ENCODE measurements around the gene PSMB5.
"Not testable (repeated sequence)": the region's sequence is repeated elsewhere in the genome, so short reads cannot be mapped to it uniquely, and the experiment has no call there.

The PSMB5 gene

DNA sequence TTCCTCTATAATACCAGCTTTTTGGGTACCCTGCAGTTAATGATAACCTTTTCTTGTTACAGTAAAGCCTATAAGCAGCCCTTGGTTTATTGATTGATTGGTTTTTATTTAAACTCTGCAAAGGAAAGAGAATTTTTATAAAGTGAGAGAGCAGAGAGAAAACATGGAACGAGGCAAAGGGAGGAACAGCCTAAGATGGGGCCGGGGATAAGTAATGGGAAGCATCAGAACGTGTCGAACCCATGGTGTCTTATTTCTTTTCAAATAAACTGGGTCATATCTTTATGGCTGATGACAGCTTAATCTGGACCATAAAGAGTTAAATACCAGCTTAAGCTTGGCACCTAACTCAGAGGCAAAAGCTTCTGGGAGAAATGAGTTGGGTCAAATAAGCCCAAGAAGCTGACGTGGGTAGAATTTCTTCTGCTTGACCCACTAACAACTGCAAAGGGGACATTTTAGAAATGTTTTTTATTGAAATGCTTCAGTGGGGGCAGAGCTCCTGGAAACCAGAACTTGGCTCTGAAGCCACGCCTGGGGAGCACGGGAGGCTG lies 12.7 kb downstream of the PSMB5 start:
- H3K36me3 ChIP-seq (ENCODE audit: control insufficient read depth, insufficient read depth, low read length, severe bottlenecking): peaks cover 16% of the 10 kb centered on the region
- no peak for DNase-seq (ENCODE audit: low read depth)
- no peaks in the 10 kb centered on the region for H3K9me3 ChIP-seq (ENCODE audit: control insufficient read depth, low read length)
- H3K9ac ChIP-seq (ENCODE audit: low read length): no peak overlapping the region
- no peak overlapping the region for H3K4me3 ChIP-seq (ENCODE audit: low read length)
- H3K4me1 ChIP-seq (ENCODE audit: control insufficient read depth, insufficient read depth, low read length): no peaks in the 10 kb centered on the region
- H3K27me3 ChIP-seq (replicated peaks; ENCODE audit: control insufficient read depth, insufficient read depth, low read length): no peaks in the 10 kb centered on the region

DNA sequence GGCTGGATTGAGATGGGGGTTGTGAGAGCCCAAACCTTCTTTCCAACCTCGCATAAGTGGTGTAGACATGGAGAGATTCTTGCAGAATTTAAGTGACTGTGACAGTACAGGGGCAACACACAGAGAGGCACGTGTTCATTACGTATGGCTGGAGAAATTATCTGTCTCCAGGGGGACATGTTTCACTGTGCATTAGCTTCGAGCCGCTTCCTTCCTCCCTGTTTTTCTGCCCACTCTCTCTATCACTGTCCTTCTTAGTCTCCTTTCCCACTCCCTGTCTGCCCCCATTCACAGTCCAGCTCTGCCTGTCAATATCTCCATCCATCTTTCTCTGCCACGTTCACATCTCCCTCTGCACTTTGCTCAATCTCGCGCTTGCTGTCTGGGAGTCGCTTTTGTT lies 13.3 kb downstream of the PSMB5 start:
- Histone ChIP-seq H3K9ac (ENCODE audit: low read length) (no peak overlapping the region), H3K27me3 (replicated peaks; ENCODE audit: control insufficient read depth, insufficient read depth, low read length) (no peaks in the 10 kb centered on the region), H3K4me1 (ENCODE audit: control insufficient read depth, insufficient read depth, low read length) (no peaks in the 10 kb centered on the region), H3K9me3 (ENCODE audit: control insufficient read depth, low read length) (no peaks in the 10 kb centered on the region), H3K4me3 (ENCODE audit: low read length) (no peak overlapping the region), H3K36me3 (ENCODE audit: control insufficient read depth, insufficient read depth, low read length, severe bottlenecking) (peaks cover 16% of the 10 kb centered on the region)
- DNase-seq (ENCODE audit: low read depth): no peak

DNA sequence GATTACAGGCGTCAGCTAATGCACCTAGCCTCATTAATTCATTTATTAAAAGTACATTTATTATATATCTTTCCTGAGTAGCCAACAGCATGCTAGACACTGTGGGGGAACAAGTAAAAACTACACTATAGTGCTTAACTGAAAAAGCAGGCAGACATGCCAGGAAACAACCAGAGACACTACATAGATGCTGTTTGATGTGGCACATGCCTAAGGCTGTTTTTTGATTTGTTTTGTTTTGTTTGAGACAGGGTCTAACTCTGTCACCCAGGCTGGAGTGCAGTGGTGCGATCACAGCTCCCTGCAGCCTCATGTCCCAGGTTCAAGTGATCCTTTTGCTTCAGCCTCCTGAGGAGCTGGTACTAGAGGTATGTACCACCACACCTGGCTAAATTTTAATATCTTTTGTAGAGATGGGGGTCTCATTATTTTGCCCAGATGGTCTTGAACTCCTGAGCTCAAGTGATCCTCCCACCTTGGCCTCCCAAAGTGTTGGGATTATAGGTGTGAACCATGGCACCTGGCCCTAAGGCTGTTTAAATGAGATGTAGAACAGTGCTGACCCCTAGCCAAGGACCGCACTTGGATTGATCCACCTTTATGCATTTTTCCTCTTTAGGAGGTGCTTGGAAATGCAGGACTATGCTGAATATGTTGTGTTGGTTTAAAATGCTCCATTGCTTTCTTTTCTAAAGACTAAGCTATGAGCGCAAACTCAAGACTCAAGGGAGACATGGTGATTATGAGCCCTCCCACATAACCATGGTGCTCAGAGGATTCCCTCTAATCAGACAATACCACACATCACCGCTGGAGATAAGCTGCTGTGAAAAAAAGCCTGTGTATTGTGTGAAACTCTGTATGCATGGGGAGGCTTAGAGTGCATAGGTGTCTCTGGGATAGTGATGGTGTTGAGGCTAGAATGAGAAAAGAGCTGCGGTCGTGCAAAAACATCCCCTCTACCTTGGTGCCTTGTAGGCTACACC lies 14.3 kb downstream of the PSMB5 start:
- no peak overlapping the region for H3K9ac ChIP-seq (ENCODE audit: low read length)
- H3K9me3 ChIP-seq (ENCODE audit: control insufficient read depth, low read length): no peaks in the 10 kb centered on the region
- H3K4me1 ChIP-seq (ENCODE audit: control insufficient read depth, insufficient read depth, low read length): no peaks in the 10 kb centered on the region
- H3K27me3 ChIP-seq (replicated peaks; ENCODE audit: control insufficient read depth, insufficient read depth, low read length): no peaks in the 10 kb centered on the region
- peaks cover 6% of the 10 kb centered on the region for H3K36me3 ChIP-seq (ENCODE audit: control insufficient read depth, insufficient read depth, low read length, severe bottlenecking)
- no peak for DNase-seq (ENCODE audit: low read depth)
- H3K4me3 ChIP-seq (ENCODE audit: low read length): no peak overlapping the region

DNA sequence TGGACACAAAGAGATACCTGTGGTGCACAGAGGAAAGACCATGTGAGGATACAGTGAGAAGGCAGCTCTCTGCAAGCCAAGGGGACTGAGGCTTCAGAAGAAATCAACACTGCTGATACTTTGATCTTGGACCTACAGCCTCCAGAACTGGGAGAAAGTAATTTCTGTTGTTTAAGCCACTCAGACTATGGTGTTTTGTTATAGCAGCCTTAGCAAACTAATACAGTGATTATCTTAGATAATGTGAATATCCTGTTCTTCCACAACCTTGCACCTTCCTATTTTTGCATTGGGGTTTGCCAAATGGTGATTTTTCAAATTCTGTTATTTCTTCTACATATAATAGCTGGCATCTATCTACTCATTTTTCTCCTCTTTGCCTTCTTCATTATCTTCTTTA lies 16.6 kb downstream of the PSMB5 start:
- Histone ChIP-seq H3K36me3 (ENCODE audit: control insufficient read depth, insufficient read depth, low read length, severe bottlenecking) (no peaks in the 10 kb centered on the region), H3K9ac (ENCODE audit: low read length) (no peak overlapping the region), H3K27me3 (replicated peaks; ENCODE audit: control insufficient read depth, insufficient read depth, low read length) (no peaks in the 10 kb centered on the region), H3K4me1 (ENCODE audit: control insufficient read depth, insufficient read depth, low read length) (no peaks in the 10 kb centered on the region), H3K9me3 (ENCODE audit: control insufficient read depth, low read length) (no peaks in the 10 kb centered on the region), H3K4me3 (ENCODE audit: low read length) (no peak overlapping the region)
- no peak for DNase-seq (ENCODE audit: low read depth)

DNA sequence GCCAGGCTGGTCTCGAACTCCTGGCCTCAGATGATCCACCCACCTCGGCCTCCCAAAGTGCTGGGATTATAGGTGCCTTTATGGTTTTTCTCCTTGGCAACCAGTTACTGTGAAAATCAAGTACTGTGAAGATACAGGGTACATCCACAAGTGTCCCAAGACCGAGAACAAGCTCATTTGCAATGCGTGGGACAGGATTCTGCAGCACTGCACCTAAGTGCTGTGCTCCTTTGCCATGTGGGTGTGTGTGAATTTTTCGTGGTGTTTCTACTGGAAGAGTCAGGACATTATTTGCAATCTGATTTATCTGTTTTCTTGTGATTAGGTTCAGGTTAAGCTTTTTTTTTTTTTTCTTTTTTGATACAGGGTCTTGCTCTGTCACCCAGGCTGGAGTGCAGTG lies 17.6 kb downstream of the PSMB5 start:
- H3K4me1 ChIP-seq (ENCODE audit: control insufficient read depth, insufficient read depth, low read length): no peaks in the 10 kb centered on the region
- no peak overlapping the region for H3K4me3 ChIP-seq (ENCODE audit: low read length)
- no peak for DNase-seq (ENCODE audit: low read depth)
- no peak overlapping the region for H3K9ac ChIP-seq (ENCODE audit: low read length)
- no peaks in the 10 kb centered on the region for H3K9me3 ChIP-seq (ENCODE audit: control insufficient read depth, low read length)
- H3K36me3 ChIP-seq (ENCODE audit: control insufficient read depth, insufficient read depth, low read length, severe bottlenecking): no peaks in the 10 kb centered on the region
- H3K27me3 ChIP-seq (replicated peaks; ENCODE audit: control insufficient read depth, insufficient read depth, low read length): no peaks in the 10 kb centered on the region

DNA sequence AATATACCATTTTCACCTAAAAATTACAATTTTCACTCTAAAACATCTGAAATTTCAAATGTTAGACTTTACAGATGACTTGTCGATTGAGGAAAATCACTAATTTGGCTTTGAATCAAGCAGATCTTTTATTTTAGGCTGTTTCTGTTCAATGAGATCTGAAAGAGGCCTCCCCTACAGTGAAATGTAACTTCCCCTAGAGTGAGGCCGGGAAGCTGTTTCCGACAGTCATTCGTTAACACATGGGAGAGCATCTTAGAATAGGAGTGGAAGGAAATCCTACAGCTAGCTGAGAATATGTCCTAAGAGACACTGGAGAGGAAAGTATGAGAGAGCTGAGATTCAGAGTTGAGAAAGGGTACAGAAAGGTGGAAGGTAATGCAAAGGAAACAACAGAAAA lies 19.1 kb downstream of the PSMB5 start:
- Histone ChIP-seq H3K4me3 (ENCODE audit: low read length) (no peak overlapping the region), H3K9me3 (ENCODE audit: control insufficient read depth, low read length) (no peaks in the 10 kb centered on the region), H3K9ac (ENCODE audit: low read length) (no peak overlapping the region), H3K4me1 (ENCODE audit: control insufficient read depth, insufficient read depth, low read length) (no peaks in the 10 kb centered on the region), H3K27me3 (replicated peaks; ENCODE audit: control insufficient read depth, insufficient read depth, low read length) (no peaks in the 10 kb centered on the region), H3K36me3 (ENCODE audit: control insufficient read depth, insufficient read depth, low read length, severe bottlenecking) (no peaks in the 10 kb centered on the region)
- DNase-seq (ENCODE audit: low read depth): no peak

DNA sequence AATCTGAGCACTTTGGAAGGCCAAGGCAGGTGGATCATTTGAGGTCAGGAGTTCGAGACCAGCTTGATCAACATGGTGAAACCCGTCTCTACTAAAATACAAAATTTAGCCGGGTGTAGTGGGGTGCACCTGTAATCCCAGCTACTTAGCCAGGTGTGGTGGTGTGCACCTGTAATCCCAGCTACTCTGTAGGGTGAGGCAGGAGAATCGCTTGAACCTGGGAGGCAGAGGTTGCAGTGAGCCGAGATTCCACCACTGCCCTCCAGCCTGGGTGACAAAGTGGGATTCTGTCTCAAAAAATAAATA lies 21.0 kb downstream of the PSMB5 start:
- H3K4me3 ChIP-seq (ENCODE audit: low read length); H3K9me3 ChIP-seq (ENCODE audit: control insufficient read depth, low read length); H3K27me3 ChIP-seq (replicated peaks; ENCODE audit: control insufficient read depth, insufficient read depth, low read length); H3K9ac ChIP-seq (ENCODE audit: low read length); H3K36me3 ChIP-seq (ENCODE audit: control insufficient read depth, insufficient read depth, low read length, severe bottlenecking); DNase-seq (ENCODE audit: low read depth): not testable (repeated sequence)
- H3K4me1 ChIP-seq (ENCODE audit: control insufficient read depth, insufficient read depth, low read length): peaks cover 11% of the 10 kb centered on the region

DNA sequence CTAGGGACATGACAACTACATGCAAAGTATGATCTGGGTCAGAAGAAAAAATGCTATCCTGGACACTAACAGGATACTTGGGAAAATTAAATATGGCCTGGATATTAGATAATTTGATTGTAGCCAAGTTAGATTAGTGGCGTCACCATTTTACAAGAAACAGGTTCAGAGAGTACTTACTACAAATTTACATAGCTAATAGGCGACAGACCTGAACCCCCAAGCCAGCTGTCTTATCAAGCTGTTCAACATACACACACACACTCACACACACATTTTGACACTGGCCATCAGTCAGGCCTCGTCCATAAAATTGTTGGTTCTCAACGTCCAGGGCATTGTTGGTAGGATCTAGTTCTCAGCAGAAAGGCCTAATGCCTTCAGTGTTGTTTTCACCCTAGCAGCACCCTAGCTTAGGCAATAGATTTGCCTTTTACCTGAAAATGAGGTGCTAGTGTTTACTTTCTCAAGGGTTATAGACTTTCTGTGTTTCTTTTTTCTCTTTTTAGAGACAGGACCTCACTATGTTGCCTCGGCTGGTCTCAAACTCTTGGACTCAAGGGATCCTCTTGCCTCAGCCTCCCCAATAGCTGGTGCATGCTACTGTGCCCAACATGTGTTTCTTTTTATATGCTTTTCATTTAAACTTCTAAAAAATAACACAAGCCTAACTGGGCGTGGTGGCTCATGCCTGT lies 21.5 kb downstream of the PSMB5 start:
- Histone ChIP-seq H3K36me3 (ENCODE audit: control insufficient read depth, insufficient read depth, low read length, severe bottlenecking) (no peaks in the 10 kb centered on the region), H3K9ac (ENCODE audit: low read length) (no peak overlapping the region), H3K27me3 (replicated peaks; ENCODE audit: control insufficient read depth, insufficient read depth, low read length) (no peaks in the 10 kb centered on the region), H3K4me3 (ENCODE audit: low read length) (no peak overlapping the region), H3K4me1 (ENCODE audit: control insufficient read depth, insufficient read depth, low read length) (peaks cover 11% of the 10 kb centered on the region), H3K9me3 (ENCODE audit: control insufficient read depth, low read length) (no peaks in the 10 kb centered on the region)
- no peak for DNase-seq (ENCODE audit: low read depth)

DNA sequence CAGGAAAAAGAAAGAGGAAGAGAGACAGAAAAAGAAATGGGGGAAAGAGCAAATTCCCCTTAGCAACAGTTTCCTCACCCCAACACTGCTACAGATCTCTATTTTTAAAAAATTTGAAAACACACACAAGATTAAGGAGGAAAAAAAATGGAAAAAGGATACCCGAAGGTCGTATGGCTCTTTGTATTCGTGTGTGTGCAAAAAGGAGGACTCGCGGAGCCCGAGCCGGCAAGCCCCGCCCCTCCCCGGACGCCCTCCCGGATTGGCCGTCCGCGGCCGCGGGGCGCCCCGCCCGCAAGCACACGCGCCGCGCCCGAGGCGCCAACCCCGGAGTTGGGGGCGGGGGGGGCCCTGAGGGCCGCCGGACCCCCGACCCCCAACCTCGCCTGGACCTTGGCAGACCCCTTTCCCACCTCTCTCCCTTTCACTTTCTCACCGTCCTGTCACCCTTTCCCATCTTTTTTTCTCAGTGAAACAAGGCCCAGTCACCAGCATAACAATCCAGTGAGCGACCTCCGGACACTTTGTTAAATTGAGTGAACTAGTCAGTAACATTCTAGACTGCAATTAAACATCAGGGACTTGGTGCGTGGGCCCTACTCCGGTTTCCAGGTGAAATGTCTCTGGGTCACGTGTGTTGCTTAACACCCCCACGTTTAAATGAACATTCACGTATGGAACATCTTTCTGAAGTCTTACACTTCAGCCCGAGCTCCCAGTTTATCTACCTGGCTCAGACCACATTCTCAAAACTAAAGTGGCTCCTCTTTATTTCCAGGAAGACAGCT lies 24.6 kb downstream of the PSMB5 start, which contains the start of gene C14orf93:
C14orf93 (minus strand) TSS at position 205 of the 788 bp plus-strand sequence. CDS start 11,120 bp downstream, outside the sequence.
- DNase-seq (ENCODE audit: low read depth): peak; percentile 87

DNA sequence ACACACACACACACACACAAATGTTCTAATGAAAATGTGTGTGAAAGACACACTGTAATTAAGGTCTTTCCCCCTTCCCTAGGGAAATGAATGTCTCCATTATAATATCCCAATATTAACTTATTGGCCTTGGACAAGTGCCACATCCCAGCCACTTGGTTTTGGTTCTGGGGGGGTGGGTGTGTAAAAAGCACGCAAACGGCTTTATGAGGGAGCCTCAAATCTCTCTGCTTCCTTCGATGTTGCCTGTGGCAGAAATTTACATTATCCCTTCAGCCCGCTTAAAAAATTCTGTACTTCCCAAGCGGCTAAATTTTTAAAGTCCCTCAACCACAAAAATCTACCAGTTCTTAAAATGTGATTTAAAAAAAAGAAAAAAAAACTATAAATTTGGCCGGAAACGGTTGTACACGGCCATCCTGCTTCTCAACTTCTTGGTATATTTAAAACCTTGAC lies 25.2 kb downstream of the PSMB5 start:
- Histone ChIP-seq H3K4me3 (ENCODE audit: low read length) (peak overlapping the region; percentile 84), H3K27me3 (replicated peaks; ENCODE audit: control insufficient read depth, insufficient read depth, low read length) (no peaks in the 10 kb centered on the region), H3K9me3 (ENCODE audit: control insufficient read depth, low read length) (no peaks in the 10 kb centered on the region), H3K4me1 (ENCODE audit: control insufficient read depth, insufficient read depth, low read length) (peaks cover 20% of the 10 kb centered on the region), H3K36me3 (ENCODE audit: control insufficient read depth, insufficient read depth, low read length, severe bottlenecking) (no peaks in the 10 kb centered on the region), H3K9ac (ENCODE audit: low read length) (peak overlapping the region; percentile 84)
- DNase-seq (ENCODE audit: low read depth): no peak

More for the DNA sequence above, 24.6 kb downstream of the PSMB5 start, which contains the start of gene C14orf93:
- no peaks in the 10 kb centered on the region for H3K36me3 ChIP-seq (ENCODE audit: control insufficient read depth, insufficient read depth, low read length, severe bottlenecking)
- H3K9ac ChIP-seq (ENCODE audit: low read length): peak within 1 kb of the TSS; percentile 84
- peak within 1 kb of the TSS; percentile 84 for H3K4me3 ChIP-seq (ENCODE audit: low read length)
- no peaks in the 10 kb centered on the region for H3K9me3 ChIP-seq (ENCODE audit: control insufficient read depth, low read length)
- peaks cover 20% of the 10 kb centered on the region for H3K4me1 ChIP-seq (ENCODE audit: control insufficient read depth, insufficient read depth, low read length)
- H3K27me3 ChIP-seq (replicated peaks; ENCODE audit: control insufficient read depth, insufficient read depth, low read length): no peaks in the 10 kb centered on the region
